HepG2 (cell line): ENCODE data around the gene FAM174C. TPM values are rescaled to one million over a fixed set of nuclear protein-coding genes. Genes with fewer than 3 reads are reported as not detected.
A peak's percentile ranks its signal among the peaks of the same experiment; 100 is the strongest.

Source experiments
- ATAC-seq: fragments of 200-7000 bp; cut with Tn5 transposase; 3 replicates; pipeline ENCODE4 v1.9.1; 2020; ENCODE audit warnings: mild to moderate bottlenecking, moderate library complexity
- BruUV-seq: library from RNA; stranded (reverse); fragments of 400-500 nt; replicated peaks from 2 replicates; lab custom pipeline; 2021; lab: Mats Ljungman, UMichigan
- CTCF ChIA-PET: fragments of 300-600 bp; formaldehyde crosslinking; extraction: SDS; loops from one replicate; lab custom pipeline; 2021; ENCODE audit warnings: low total read pairs, inconsistent platforms, low intra/inter-chr PET ratio; lab: Yijun Ruan, JAX
- POLR2A ChIA-PET: fragments of 350-600 bp; sonication (Branson Sonifier 250); formaldehyde crosslinking; loops from one replicate; lab custom pipeline; 2020; ENCODE audit warnings: antibody characterized with exemption, inconsistent platforms; lab: Yijun Ruan, JAX
- DNase-seq: peaks from one replicate; pipeline ENCODE4 v3.0.0-alpha.2; 2015; ENCODE audit warnings: low spot score
- FAIRE-seq: peaks from 3 replicates; lab custom pipeline; 2011; peaks lifted over from hg19 to GRCh38; lab: Jason Lieb, UNC
- H2AFZ ChIP-seq: one replicate; pipeline ENCODE4 v1.6.1; 2011; ENCODE audit warnings: low read length, inconsistent platforms
- H3K27ac ChIP-seq: fragments of 300-600 bp; 3 replicates; pipeline ENCODE4 v1.8.0; 2011; ENCODE audit warnings: mixed run types, mild to moderate bottlenecking, mixed read lengths, low read length, inconsistent platforms; ENCODE audit not compliant: insufficient read depth; ENCODE audit errors: extremely low read length
- H3K27me3 ChIP-seq, 2 experiments: fragments of 200-600 bp in 1 of 2; 2 replicates in 1 of 2; 3 replicates in 1 of 2; pipeline versions ENCODE4 v1.6.0 to v1.8.0; 2011; ENCODE audit warnings: low read length in 2 of 2, mild to moderate bottlenecking in 2 of 2, moderate library complexity in 2 of 2, inconsistent platforms in 1 of 2; ENCODE audit not compliant: insufficient read depth in 2 of 2, control insufficient read depth in 1 of 2
- H3K36me3 ChIP-seq, 2 experiments: fragments of 200-600 bp in 1 of 2; replicated peaks in 1 of 2; 2 replicates in 1 of 2; 3 replicates in 1 of 2; pipeline versions ENCODE4 v1.5.1 to v1.8.0; 2011; ENCODE audit warnings: low read length in 2 of 2, inconsistent platforms in 1 of 2; ENCODE audit not compliant: insufficient read depth in 2 of 2, control insufficient read depth in 1 of 2
- H3K4me1 ChIP-seq: 2 replicates; pipeline ENCODE4 v1.5.1; 2012; ENCODE audit warnings: low read length, inconsistent platforms; ENCODE audit not compliant: insufficient read depth
- H3K4me2 ChIP-seq: 2 replicates; pipeline ENCODE4 v1.6.0; 2011; ENCODE audit warnings: low read depth, low read length, inconsistent platforms
- H3K4me3 ChIP-seq, 3 experiments: fragments of 200-600 bp in 1 of 3; sonication (generic), shearing (Covaris generic) in 1 of 3; replicated peaks in 1 of 3; 2 replicates each; pipeline ENCODE4 v1.5.1; 2011 to 2016; ENCODE audit warnings: low read length in 3 of 3, inconsistent platforms in 2 of 3, low read depth in 2 of 3, mild to moderate bottlenecking in 2 of 3, control low read depth in 1 of 3, mixed read lengths in 1 of 3; ENCODE audit not compliant: insufficient read depth in 1 of 3
- H3K79me2 ChIP-seq: one replicate; pipeline ENCODE4 v1.6.1; 2011; ENCODE audit warnings: low read length, inconsistent platforms; ENCODE audit not compliant: insufficient read depth
- H3K9ac ChIP-seq: 2 replicates; pipeline ENCODE4 v1.6.0; 2011; ENCODE audit warnings: mild to moderate bottlenecking, low read depth, low read length, inconsistent platforms; ENCODE audit not compliant: insufficient read depth
- H3K9me3 ChIP-seq: 2 replicates; pipeline ENCODE4 v1.5.1; 2012; ENCODE audit warnings: mild to moderate bottlenecking, low read length
- H4K20me1 ChIP-seq: 2 replicates; pipeline ENCODE4 v1.6.0; 2011; ENCODE audit warnings: inconsistent platforms, mild to moderate bottlenecking, low read length, moderate library complexity; ENCODE audit not compliant: insufficient read depth
- CBFB ChIP-seq: sonication (generic); formaldehyde crosslinking; IDR thresholded peaks from 2 replicates; pipeline ENCODE4 v1.4.0; 2020; ENCODE audit warnings: missing genetic modification reagents
- DMAP1 ChIP-seq: IDR thresholded peaks from 2 replicates; pipeline ENCODE4 v1.6.1; 2016
- FOSL2 ChIP-seq: sonication (generic); formaldehyde crosslinking; IDR thresholded peaks from 2 replicates; pipeline ENCODE4 v1.4.0; 2020; ENCODE audit warnings: missing genetic modification reagents
- HNRNPH1 ChIP-seq: fragments of 200-400 bp; formaldehyde crosslinking; optimal IDR thresholded peaks from 2 replicates; pipeline ENCODE3; 2017; ENCODE audit warnings: mild to moderate bottlenecking, low read depth, low read length
- MBNL3 ChIP-seq: fragments of 250-450 bp; sonication (Bioruptor Pico); conservative IDR thresholded peaks from 2 replicates; pipeline ENCODE4 v1.8.0; 2022; ENCODE audit warnings: mild to moderate bottlenecking, inconsistent platforms
- NCOA5 ChIP-seq: sonication (generic); formaldehyde crosslinking; IDR thresholded peaks from 2 replicates; pipeline ENCODE4 v1.4.0; 2020; ENCODE audit warnings: missing genetic modification reagents
- POLR2AphosphoS5 ChIP-seq: IDR thresholded peaks from 2 replicates; pipeline ENCODE4 v1.6.1; 2012; ENCODE audit warnings: low read depth, low read length
- SP4 ChIP-seq: sonication (generic); formaldehyde crosslinking; IDR thresholded peaks from 2 replicates; pipeline ENCODE4 v1.8.1; 2023; ENCODE audit warnings: mild to moderate bottlenecking, missing genetic modification reagents
- SPEN ChIP-seq: sonication (generic); formaldehyde crosslinking; IDR thresholded peaks from 2 replicates; pipeline ENCODE4 v1.5.1; 2020; ENCODE audit warnings: low read depth, mild to moderate bottlenecking, missing genetic modification reagents
- TP53 ChIP-seq: sonication (generic); formaldehyde crosslinking; conservative IDR thresholded peaks from 2 replicates; pipeline ENCODE4 v1.4.0; 2020; ENCODE audit warnings: missing genetic modification reagents
- TRIM24 ChIP-seq: sonication (generic); formaldehyde crosslinking; IDR thresholded peaks from 2 replicates; pipeline ENCODE4 v1.8.0; 2022; ENCODE audit warnings: mild to moderate bottlenecking, missing genetic modification reagents
- ZMYM3 ChIP-seq: sonication (generic); formaldehyde crosslinking; IDR thresholded peaks from 2 replicates; pipeline ENCODE4 v1.5.1; 2020; ENCODE audit warnings: mild to moderate bottlenecking, missing genetic modification reagents
- ZNF558 ChIP-seq: sonication (generic); formaldehyde crosslinking; IDR thresholded peaks from 2 replicates; pipeline ENCODE4 v1.9.0; 2022; ENCODE audit warnings: mild to moderate bottlenecking, missing genetic modification reagents, borderline replicate concordance
- ZNF646 ChIP-seq: sonication (generic); formaldehyde crosslinking; IDR thresholded peaks from 2 replicates; pipeline ENCODE4 v1.9.0; 2021; ENCODE audit warnings: mild to moderate bottlenecking, missing genetic modification reagents
- ZNF816 ChIP-seq: sonication (generic); formaldehyde crosslinking; IDR thresholded peaks from 2 replicates; pipeline ENCODE4 v1.8.0; 2022; ENCODE audit warnings: missing genetic modification reagents, mild to moderate bottlenecking, borderline replicate concordance
- WGBS: methylation state at CpG from one replicate; pipeline ENCODE4 v1.1.6; 2017; ENCODE audit warnings: low lambda C conversion rate; 5-methylcytosine and 5-hydroxymethylcytosine counted together
- in situ Hi-C: cut with HindIII; loops from 2 replicates; pipeline ENCODE4 v1.10.0; 2017; ENCODE audit warnings: low pct_unique_long_range_greater_than_20kb; ENCODE audit not compliant: extremely low pct_ligation_motif_present
- intact Hi-C: fragments of 100-400 bp; cut with micrococcal nuclease; formaldehyde crosslinking; loops from one replicate; pipeline ENCODE4 v1.10.0; 2022; ENCODE audit not compliant: unreplicated experiment
- polyA plus RNA-seq, 8 experiments: library from polyadenylated mRNA; depleted of rRNA in 3 of 8; stranded (reverse) in 7 of 8; unstranded in 1 of 8; fragments of >200 nt; fragmentation: Illumina TruSeq in 4 of 8; extraction: Trizol in 4 of 8; gene quantifications; 2 replicates each; pipeline versions ENCODE4 v1.2.1 to v1.2.3, GENCODE V29; 2011 to 2016; ENCODE audit warnings: low read depth in 4 of 8, missing spikeins in 1 of 8, mixed read lengths in 1 of 8; ENCODE audit not compliant: insufficient read depth in 1 of 8
- total RNA-seq, 5 experiments: library from RNA; depleted of rRNA; stranded (reverse); fragments of >200 nt; fragmentation: Illumina TruSeq; extraction: Trizol; gene quantifications; 2 replicates each; pipeline ENCODE4 v1.2.3, GENCODE V29; 2016; ENCODE audit warnings: low read depth in 1 of 5
- TF ChIP-seq, protein P1 (sequence below): sonication (generic); formaldehyde crosslinking; IDR thresholded peaks from 2 replicates; pipeline ENCODE4 v1.5.1; 2020; ENCODE audit warnings: missing genetic modification reagents, mild to moderate bottlenecking, borderline replicate concordance

The FAM174C gene
- total and polyA plus RNA-seq, 2 of the 13 experiments (the other 11 are each of a cell fraction or from before 2014, with no cell fraction given), result 19.5 to 31.3 TPM

DNA sequence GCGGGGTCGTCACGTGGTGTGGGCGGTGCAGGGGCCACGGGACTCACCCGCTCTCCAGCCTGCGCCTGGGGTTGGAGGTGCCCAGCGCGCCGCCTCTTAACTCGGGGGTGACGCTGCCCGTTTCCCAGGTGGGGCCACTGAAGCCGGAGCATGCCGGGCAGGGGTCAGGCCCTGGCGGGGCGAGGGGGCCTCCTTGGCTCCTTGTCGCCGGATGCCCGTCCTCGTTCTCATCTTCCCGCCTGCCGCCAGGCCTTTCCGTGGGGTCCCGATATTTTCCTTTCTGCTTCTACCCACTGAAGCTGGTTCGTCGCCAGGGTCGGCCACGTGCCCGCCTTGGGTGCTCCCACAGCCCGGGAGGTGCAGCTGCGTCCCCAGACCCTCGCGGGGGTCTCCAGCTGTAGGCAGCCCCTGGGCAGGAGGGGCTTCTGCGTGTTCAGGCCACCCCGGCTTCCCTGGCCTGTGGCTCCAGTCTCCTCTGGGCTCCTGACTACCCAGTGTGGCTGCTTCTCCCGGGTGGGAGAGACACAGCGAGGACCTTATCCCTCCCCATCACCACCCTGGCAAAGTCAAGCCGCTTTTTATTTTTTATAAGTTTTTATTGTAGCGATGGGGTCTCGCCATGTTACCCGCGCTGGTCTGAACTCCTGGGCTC lies 772 bp downstream of the FAM174C start (continued):
- TF ChIP-seq, protein P1, sequence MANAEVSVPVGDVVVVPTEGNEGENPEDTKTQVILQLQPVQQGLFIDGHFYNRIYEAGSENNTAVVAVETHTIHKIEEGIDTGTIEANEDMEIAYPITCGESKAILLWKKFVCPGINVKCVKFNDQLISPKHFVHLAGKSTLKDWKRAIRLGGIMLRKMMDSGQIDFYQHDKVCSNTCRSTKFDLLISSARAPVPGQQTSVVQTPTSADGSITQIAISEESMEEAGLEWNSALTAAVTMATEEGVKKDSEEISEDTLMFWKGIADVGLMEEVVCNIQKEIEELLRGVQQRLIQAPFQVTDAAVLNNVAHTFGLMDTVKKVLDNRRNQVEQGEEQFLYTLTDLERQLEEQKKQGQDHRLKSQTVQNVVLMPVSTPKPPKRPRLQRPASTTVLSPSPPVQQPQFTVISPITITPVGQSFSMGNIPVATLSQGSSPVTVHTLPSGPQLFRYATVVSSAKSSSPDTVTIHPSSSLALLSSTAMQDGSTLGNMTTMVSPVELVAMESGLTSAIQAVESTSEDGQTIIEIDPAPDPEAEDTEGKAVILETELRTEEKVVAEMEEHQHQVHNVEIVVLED, result peak; percentile 52
- TF ChIP-seq SPEN (CRISPR knock-in tag) (peak; percentile 2; the same call in 1 of the 2 replicates), DMAP1 (CRISPR knock-in tag) (0 out of 2 replicates have a peak, but pooled peaks have one; percentile 0), POLR2AphosphoS5 (peak; percentile 16; the same call in 1 of the 2 replicates), CBFB (peak; percentile 40; the same call in 1 of the 2 replicates), ZNF816 (CRISPR knock-in tag) (0 out of 2 replicates have a peak, but pooled peaks have one; percentile 4), ZNF558 (CRISPR knock-in tag) (no peak), TP53 (no peak)

DNA sequence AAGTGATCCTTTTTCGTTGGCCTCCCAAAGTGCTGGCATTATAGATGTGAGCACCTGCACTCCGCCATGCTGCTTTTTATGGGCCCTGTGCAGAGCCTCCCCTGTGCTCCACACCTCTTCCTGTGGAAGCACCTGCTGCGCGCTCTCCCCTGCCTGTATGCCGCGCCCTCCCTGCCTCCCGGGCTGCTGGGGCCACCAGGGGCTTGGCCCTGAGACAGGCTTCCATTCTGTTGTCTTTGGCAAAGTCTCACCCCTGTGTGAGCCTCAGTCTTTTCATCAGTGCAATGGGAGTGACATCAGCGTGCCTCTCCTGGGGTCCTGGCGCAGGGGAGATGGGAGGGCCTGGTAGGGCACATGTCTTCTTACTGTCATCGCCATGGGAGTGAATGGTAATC lies 1.3 kb downstream of the FAM174C start:
- H3K9ac ChIP-seq, result peak overlapping the region; percentile 95
- peak overlapping the region; percentile 79 for H3K4me2 ChIP-seq
- FAIRE-seq, result no peak
- BruUV-seq, result no TSS peak
- peak overlapping the region in 2 of 3 experiments; percentile 73 to 85; a peak in 4 of 6 replicates for H3K4me3 ChIP-seq
- peak overlapping the region; percentile 100 for H3K27ac ChIP-seq
- intact Hi-C loops, result no loop called here
- no peak overlapping the region for H2AFZ ChIP-seq
- no peaks in the 10 kb centered on the region for H3K27me3 ChIP-seq
- peaks cover 46% of the 10 kb centered on the region for H3K4me1 ChIP-seq
- ATAC-seq, result no peak
- H3K79me2 ChIP-seq, result peaks cover 15% of the 10 kb centered on the region
- ChIA-PET CTCF (no interaction called here), POLR2A (interaction anchor here (1.0 kb wide), 1 partner anchor 30 kb away, joined by 4 read pairs; no protein-coding TSS in a partner anchor)
- H3K36me3 ChIP-seq, result peaks cover 17 to 44% of the 10 kb centered on the region in 2 experiments
- WGBS, result 89% methylated on average over 10 of the region's 10 CpGs
- in situ Hi-C loops, result loop anchor here (5.0 kb wide), 1 partner anchor 34 kb away; the partner anchor contains the start of gene ATP5F1D
- no peaks in the 10 kb centered on the region for H3K9me3 ChIP-seq
- H4K20me1 ChIP-seq, result peaks cover 16% of the 10 kb centered on the region
- no peak for DNase-seq
- TF ChIP-seq ZMYM3 (CRISPR knock-in tag), result peak; percentile 59
- no peak for TF ChIP-seq TRIM24 (CRISPR knock-in tag)
- TF ChIP-seq FOSL2 (CRISPR knock-in tag), result no peak
- no peak for TF ChIP-seq SP4 (CRISPR knock-in tag)
- no peak for TF ChIP-seq ZNF646 (CRISPR knock-in tag)
- TF ChIP-seq NCOA5 (CRISPR knock-in tag), result no peak
- TF ChIP-seq MBNL3 (CRISPR knock-in tag), result no peak
- TF ChIP-seq HNRNPH1, result no peak
